Activated effector memory CD4-positive, alpha-beta T cell treated with anti-CD3 and anti-CD28 coated beads, Interleukin-2, amount 50 U/mL, for 16 hours (primary cell): ENCODE results near the gene RALGAPA2.
"Not testable (repeated sequence)": the region's sequence is repeated elsewhere in the genome, so short reads cannot be mapped to it uniquely, and the experiment has no call there.

Experiments
- DNase-seq: peaks from one replicate; pipeline ENCODE4 v3.0.0-alpha.2; 2020

The RALGAPA2 gene

GRCh38 chr20:20363434-20363798 is 349.0 kb downstream of the RALGAPA2 start:
- no peak for DNase-seq

- no peak for DNase-seq
Measured at GRCh38 chr20:20362774-20363433, 349.5 kb downstream of the RALGAPA2 start.

- no peak for DNase-seq
Measured at GRCh38 chr20:20360464-20360863, 352.0 kb downstream of the RALGAPA2 start.

GRCh38 chr20:20359628-20360027 is 352.8 kb downstream of the RALGAPA2 start:
- DNase-seq, result no peak

GRCh38 chr20:20358801-20359200 is 353.6 kb downstream of the RALGAPA2 start:
- DNase-seq, result no peak

GRCh38 chr20:20355503-20355902 is 356.9 kb downstream of the RALGAPA2 start:
- not testable (repeated sequence) for DNase-seq

- no peak for DNase-seq
Measured at GRCh38 chr20:20353576-20353975, 358.9 kb downstream of the RALGAPA2 start.

- DNase-seq, result no peak
Measured at GRCh38 chr20:20344476-20344875, 368.0 kb downstream of the RALGAPA2 start.

GRCh38 chr20:20343932-20344331 is 368.5 kb downstream of the RALGAPA2 start:
- no peak for DNase-seq
